HCT116 (cell line): ENCODE results near the gene TNNI3.

ENCODE experiments used
- EGR1 ChIP-seq: IDR thresholded peaks from 2 replicates; pipeline ENCODE4 v1.6.1; 2012; ENCODE audit warnings: low read depth
- EZH2 ChIP-seq: fragments of 200-600 bp; sonication (generic); IDR thresholded peaks from 2 replicates; pipeline ENCODE4 v1.6.1; 2017; ENCODE audit warnings: antibody characterized with exemption, mixed run types
- POLR2A ChIP-seq: IDR thresholded peaks from 2 replicates; pipeline ENCODE4 v1.7.0; 2011; ENCODE audit warnings: borderline replicate concordance; ENCODE audit not compliant: insufficient read depth, insufficient read length; ENCODE audit errors: extremely low read depth
- RAD21 ChIP-seq: IDR thresholded peaks from 2 replicates; pipeline ENCODE4 v1.6.1; 2012; ENCODE audit warnings: low read depth, mild to moderate bottlenecking
- TF ChIP-seq, protein P1 (sequence below), 3 experiments: fragments of 200-600 bp in 1 of 3; sonication (generic) in 1 of 3; IDR thresholded peaks in 2 of 3; conservative IDR thresholded peaks in 1 of 3; 2 replicates each; pipeline ENCODE4 v1.5.1; 2012 to 2017; ENCODE audit warnings: low read depth in 2 of 3, low read length in 2 of 3, antibody characterized with exemption in 1 of 3, borderline replicate concordance in 1 of 3, control low read depth in 1 of 3, mild to moderate bottlenecking in 1 of 3, mixed read lengths in 1 of 3, mixed run types in 1 of 3, moderate library complexity in 1 of 3; ENCODE audit not compliant: insufficient read depth in 1 of 3
- TF ChIP-seq, protein P2 (sequence below): IDR thresholded peaks from 2 replicates; pipeline ENCODE4 v1.6.1; 2011; ENCODE audit warnings: mild to moderate bottlenecking, low read length, moderate library complexity; ENCODE audit not compliant: insufficient replicate concordance; ENCODE audit errors: extremely low read depth

DNA sequence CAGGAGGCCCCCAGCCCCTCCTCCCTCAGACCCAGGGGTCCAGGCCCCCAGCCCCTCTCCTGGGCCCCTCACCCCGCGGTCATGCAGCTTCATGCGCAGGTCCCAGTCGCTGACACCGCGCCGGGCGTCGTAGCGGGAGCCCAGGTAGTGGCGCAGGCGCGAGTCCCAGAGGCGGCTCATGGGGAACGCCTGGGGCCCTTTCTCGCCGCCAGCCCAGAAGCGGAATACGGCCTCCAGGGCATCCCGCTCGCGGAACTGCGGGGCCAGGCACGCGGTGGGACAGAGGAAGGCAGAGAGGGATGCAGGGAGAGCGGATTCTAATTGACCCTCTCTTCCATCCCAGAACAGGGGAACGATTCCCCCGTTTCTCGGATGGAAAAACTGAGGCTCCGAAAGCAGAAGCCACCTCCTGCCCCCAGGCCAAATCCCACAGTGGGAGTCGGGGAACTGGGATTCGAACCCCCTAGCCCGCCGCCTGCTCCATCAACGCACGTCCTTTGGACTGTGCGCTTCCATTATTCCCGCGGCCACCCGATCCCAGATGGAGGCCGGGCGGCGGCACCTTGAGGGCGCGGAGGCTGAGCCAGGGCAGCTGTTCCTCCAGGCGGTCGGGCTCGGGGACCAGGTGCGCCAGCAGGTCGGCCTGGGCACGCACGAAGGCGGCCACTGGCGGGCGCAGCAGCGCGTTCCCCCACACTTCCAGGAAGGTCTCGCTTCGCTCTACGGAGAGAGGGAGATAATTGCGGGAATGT lies 4.2 kb upstream of the TNNI3 start:
- TF ChIP-seq, protein P1, sequence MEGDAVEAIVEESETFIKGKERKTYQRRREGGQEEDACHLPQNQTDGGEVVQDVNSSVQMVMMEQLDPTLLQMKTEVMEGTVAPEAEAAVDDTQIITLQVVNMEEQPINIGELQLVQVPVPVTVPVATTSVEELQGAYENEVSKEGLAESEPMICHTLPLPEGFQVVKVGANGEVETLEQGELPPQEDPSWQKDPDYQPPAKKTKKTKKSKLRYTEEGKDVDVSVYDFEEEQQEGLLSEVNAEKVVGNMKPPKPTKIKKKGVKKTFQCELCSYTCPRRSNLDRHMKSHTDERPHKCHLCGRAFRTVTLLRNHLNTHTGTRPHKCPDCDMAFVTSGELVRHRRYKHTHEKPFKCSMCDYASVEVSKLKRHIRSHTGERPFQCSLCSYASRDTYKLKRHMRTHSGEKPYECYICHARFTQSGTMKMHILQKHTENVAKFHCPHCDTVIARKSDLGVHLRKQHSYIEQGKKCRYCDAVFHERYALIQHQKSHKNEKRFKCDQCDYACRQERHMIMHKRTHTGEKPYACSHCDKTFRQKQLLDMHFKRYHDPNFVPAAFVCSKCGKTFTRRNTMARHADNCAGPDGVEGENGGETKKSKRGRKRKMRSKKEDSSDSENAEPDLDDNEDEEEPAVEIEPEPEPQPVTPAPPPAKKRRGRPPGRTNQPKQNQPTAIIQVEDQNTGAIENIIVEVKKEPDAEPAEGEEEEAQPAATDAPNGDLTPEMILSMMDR (IDR thresholded peaks at IDR 0.05 in 2 of 3, conservative IDR thresholded peaks at IDR 0.05 in 1 of 3; ENCODE audit: borderline replicate concordance in 1 of 3, insufficient read depth in 1 of 3, low read depth in 2 of 3, low read length in 2 of 3) = no peak
- TF ChIP-seq, protein P2, sequence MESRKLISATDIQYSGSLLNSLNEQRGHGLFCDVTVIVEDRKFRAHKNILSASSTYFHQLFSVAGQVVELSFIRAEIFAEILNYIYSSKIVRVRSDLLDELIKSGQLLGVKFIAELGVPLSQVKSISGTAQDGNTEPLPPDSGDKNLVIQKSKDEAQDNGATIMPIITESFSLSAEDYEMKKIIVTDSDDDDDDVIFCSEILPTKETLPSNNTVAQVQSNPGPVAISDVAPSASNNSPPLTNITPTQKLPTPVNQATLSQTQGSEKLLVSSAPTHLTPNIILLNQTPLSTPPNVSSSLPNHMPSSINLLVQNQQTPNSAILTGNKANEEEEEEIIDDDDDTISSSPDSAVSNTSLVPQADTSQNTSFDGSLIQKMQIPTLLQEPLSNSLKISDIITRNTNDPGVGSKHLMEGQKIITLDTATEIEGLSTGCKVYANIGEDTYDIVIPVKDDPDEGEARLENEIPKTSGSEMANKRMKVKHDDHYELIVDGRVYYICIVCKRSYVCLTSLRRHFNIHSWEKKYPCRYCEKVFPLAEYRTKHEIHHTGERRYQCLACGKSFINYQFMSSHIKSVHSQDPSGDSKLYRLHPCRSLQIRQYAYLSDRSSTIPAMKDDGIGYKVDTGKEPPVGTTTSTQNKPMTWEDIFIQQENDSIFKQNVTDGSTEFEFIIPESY = no peak
- TF ChIP-seq EGR1 = no peak
- TF ChIP-seq RAD21 = no peak
- TF ChIP-seq EZH2 = no peak
- TF ChIP-seq POLR2A = no peak
